ENCODE data around the gene BRD4.

DNA sequence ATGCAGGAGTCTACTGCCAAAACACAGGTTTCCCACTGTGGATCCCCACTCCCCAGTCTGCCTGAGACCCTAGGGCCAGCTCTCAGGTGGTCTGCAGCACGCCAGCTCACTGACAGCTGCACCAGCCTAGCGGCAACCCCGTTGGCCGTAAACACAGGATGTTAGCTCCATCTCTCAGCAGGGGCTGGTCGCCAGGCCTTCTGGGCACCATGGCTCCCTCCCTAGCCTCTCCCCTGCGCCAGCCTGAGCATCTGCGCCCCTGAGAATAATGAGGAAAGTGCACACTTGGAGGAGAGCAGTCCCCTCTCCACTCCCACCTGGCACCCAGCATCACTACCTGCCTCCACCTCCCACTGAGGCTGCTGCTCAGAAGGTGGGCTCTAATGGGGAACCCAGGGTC lies 79.3 kb downstream of the BRD4 start:
- TF ChIP-seq POLR2AphosphoS5 (IDR thresholded peaks at IDR 0.05; ENCODE audit: borderline replicate concordance, low read depth, low read length) (no peak), EZH2 (IDR thresholded peaks at IDR 0.05) (no peak)
